Measurements from ENCODE around the gene LGR6. TPM values are rescaled to one million over a fixed set of nuclear protein-coding genes. Genes with fewer than 3 reads are reported as not detected.
A peak's percentile ranks its signal among the peaks of the same experiment; 100 is the strongest.

The LGR6 gene
- polyA plus RNA-seq, 1 experiment: not detected

DNA sequence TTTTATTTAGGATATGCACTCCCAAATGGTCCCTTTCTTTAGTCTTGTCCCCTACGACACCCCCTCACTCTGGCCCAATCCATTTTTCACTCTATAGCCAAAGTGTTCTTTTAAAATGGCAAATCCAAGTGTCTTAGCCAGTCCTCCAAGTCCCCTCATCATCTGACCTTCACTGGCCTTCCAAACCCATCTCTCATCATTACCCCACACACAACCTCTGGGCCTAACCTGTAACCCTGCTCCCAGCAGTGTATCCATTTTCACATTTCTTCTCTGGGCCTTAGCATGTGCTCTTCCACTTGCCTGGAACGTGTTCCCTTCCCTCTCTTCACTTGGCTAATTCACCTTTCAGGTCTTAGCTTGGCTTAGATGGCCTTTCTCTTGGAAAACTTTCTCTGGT is 42.6 kb upstream of the LGR6 start:
- TF ChIP-seq, protein P1, sequence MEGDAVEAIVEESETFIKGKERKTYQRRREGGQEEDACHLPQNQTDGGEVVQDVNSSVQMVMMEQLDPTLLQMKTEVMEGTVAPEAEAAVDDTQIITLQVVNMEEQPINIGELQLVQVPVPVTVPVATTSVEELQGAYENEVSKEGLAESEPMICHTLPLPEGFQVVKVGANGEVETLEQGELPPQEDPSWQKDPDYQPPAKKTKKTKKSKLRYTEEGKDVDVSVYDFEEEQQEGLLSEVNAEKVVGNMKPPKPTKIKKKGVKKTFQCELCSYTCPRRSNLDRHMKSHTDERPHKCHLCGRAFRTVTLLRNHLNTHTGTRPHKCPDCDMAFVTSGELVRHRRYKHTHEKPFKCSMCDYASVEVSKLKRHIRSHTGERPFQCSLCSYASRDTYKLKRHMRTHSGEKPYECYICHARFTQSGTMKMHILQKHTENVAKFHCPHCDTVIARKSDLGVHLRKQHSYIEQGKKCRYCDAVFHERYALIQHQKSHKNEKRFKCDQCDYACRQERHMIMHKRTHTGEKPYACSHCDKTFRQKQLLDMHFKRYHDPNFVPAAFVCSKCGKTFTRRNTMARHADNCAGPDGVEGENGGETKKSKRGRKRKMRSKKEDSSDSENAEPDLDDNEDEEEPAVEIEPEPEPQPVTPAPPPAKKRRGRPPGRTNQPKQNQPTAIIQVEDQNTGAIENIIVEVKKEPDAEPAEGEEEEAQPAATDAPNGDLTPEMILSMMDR (IDR thresholded peaks at IDR 0.05; ENCODE audit: insufficient read depth, low read depth, low read length): no peak
- ChIA-PET POLR2A (no interaction called here), CTCF (interaction anchor here (1.6 kb wide), 1 partner anchor 16 kb away, joined by 5 read pairs; no protein-coding TSS in a partner anchor)
- no peak for DNase-seq (ENCODE audit: low read depth)
- H3K27me3 ChIP-seq (ENCODE audit: control insufficient read depth, insufficient read depth, low read length): peaks cover 13% of the 10 kb centered on the region
- H3K36me3 ChIP-seq (ENCODE audit: control insufficient read depth, insufficient read depth, low read length): no peaks in the 10 kb centered on the region
- H3K4me3 ChIP-seq (ENCODE audit: low read depth, low read length): no peak overlapping the region

DNA sequence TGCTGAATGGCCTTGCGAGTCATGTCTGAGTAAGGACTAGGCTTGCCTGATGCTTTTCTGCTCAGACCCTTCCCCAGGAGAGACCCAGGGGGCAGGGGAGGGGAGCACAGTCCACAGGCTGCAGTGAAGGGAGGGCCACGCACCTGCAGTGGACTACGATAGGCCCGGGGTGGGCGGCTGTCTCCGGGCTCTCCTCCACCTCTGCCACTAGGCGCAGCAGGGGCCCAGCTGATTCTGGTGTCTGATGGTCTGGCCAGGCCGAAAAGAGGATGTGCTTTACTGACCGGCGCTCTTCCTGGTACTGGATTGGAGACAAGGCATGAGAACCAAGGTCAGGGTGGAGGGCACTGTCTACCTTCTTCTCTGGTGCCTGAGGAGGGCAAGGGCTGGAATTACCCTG is 41.2 kb upstream of the LGR6 start:
- POLR2A ChIA-PET: no interaction called here
- CTCF ChIA-PET: interaction anchor here (1.6 kb wide), 1 partner anchor 17 kb away, joined by 5 read pairs; no protein-coding TSS in a partner anchor
- TF ChIP-seq, protein P1 (IDR thresholded peaks at IDR 0.05; ENCODE audit: insufficient read depth, low read depth, low read length): no peak
- DNase-seq (ENCODE audit: low read depth): no peak
- H3K27me3 ChIP-seq (ENCODE audit: control insufficient read depth, insufficient read depth, low read length): peaks cover 9% of the 10 kb centered on the region; the same call in 1 of the 2 replicates
- no peaks in the 10 kb centered on the region for H3K36me3 ChIP-seq (ENCODE audit: control insufficient read depth, insufficient read depth, low read length)
- no peak overlapping the region for H3K4me3 ChIP-seq (ENCODE audit: low read depth, low read length)

DNA sequence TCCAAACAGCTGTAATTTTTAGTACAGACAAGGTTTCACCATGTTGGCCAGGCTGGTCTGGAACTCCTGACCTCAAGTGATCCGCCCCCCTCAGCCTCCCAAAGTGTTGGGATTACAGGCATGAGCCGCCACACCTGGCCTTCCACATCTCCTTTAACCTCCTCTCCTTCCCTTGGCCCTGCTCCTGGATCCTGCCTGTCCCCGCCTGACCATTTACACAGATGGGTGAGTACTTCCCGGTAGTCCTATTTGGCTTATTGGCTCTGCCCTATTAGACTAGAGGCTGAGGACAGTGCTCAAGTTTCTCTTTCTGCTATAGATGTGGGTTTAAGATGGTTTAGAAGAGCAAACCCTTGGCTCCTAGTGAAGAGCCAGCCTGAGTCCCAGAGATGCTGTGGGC is 40.3 kb upstream of the LGR6 start:
- H3K27me3 ChIP-seq (ENCODE audit: control insufficient read depth, insufficient read depth, low read length): peaks cover 9% of the 10 kb centered on the region; the same call in 1 of the 2 replicates
- POLR2A ChIA-PET: no interaction called here
- TF ChIP-seq, protein P1 (IDR thresholded peaks at IDR 0.05; ENCODE audit: insufficient read depth, low read depth, low read length): no peak
- H3K4me3 ChIP-seq (ENCODE audit: low read depth, low read length): no peak overlapping the region
- no peak for DNase-seq (ENCODE audit: low read depth)
- no peaks in the 10 kb centered on the region for H3K36me3 ChIP-seq (ENCODE audit: control insufficient read depth, insufficient read depth, low read length)
- CTCF ChIA-PET: interaction anchor here (2.6 kb wide), 1 partner anchor 36 kb away, joined by 10 read pairs; no protein-coding TSS in a partner anchor

GRCh38 chr1:202154148-202154765 is 39.3 kb upstream of the LGR6 start:
- peaks cover 9% of the 10 kb centered on the region; the same call in 1 of the 2 replicates for H3K27me3 ChIP-seq (ENCODE audit: control insufficient read depth, insufficient read depth, low read length)
- ChIA-PET POLR2A (no interaction called here), CTCF (interaction anchor here (0.9 to 2.6 kb wide), 10 partner anchors 8 to 565 kb away, joined by 3 to 10 read pairs (median 4); no protein-coding TSS in a partner anchor)

DNA sequence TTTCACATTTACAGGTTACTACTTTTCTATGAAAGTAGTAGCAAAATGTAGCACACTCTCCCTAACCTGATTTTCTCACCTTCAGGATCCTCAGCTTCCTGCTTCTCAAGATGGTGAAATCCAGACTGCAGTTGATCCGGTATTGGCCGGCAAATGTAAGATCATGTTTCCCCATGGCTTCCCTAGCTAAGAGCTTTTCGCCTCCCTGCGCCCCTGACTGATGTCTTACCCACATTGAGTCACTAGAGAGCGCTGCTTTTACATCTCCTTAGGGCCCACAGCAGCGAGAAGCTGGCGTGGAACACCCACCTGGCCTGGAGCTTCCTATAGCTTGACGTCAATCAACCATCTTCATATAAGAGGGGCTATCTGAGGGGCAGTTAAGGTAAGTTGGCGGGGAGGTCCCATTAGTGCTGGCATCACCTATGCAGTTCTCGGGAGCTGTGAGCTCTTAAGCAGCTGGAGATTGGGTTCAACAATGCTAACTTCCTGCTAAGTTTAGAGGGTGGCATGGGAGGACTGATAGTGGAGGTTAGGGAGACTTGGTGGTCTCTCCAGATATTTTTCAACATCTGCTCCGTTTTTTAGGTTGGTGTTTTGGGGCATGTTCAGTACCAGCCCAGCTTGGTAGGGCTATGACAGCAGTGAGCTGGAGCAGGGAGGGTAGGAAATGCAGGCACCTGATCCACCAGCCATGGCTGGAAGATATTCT is 38.7 kb upstream of the LGR6 start:
- Histone ChIP-seq H3K4me3 (ENCODE audit: low read depth, low read length) (no peak overlapping the region), H3K27me3 (ENCODE audit: control insufficient read depth, insufficient read depth, low read length) (peaks cover 9% of the 10 kb centered on the region; the same call in 1 of the 2 replicates), H3K36me3 (ENCODE audit: control insufficient read depth, insufficient read depth, low read length) (no peaks in the 10 kb centered on the region)
- no peak for DNase-seq (ENCODE audit: low read depth)
- CTCF ChIA-PET: interaction anchor here (0.7 to 2.6 kb wide), 13 partner anchors 9 to 564 kb away, joined by 3 to 10 read pairs (median 4); no protein-coding TSS in a partner anchor
- POLR2A ChIA-PET: no interaction called here
- TF ChIP-seq, protein P1 (IDR thresholded peaks at IDR 0.05; ENCODE audit: insufficient read depth, low read depth, low read length): peak; percentile 60

More at GRCh38 chr1:202154148-202154765, 39.3 kb upstream of the LGR6 start:
- Histone ChIP-seq H3K4me3 (ENCODE audit: low read depth, low read length) (no peak overlapping the region), H3K36me3 (ENCODE audit: control insufficient read depth, insufficient read depth, low read length) (no peaks in the 10 kb centered on the region)
- no peak for DNase-seq (ENCODE audit: low read depth)
- TF ChIP-seq, protein P1 (IDR thresholded peaks at IDR 0.05; ENCODE audit: insufficient read depth, low read depth, low read length): no peak

All from BJ (cell line).